Measurements from ENCODE around the gene RPS18. TPM values are rescaled to one million over a fixed set of nuclear protein-coding genes. Genes with fewer than 3 reads are reported as not detected.

The RPS18 gene
- total and polyA plus RNA-seq, 2 of the 13 experiments (the other 11 are each of a cell fraction or from before 2014, with no cell fraction given): 3,896 to 5,806 TPM

DNA sequence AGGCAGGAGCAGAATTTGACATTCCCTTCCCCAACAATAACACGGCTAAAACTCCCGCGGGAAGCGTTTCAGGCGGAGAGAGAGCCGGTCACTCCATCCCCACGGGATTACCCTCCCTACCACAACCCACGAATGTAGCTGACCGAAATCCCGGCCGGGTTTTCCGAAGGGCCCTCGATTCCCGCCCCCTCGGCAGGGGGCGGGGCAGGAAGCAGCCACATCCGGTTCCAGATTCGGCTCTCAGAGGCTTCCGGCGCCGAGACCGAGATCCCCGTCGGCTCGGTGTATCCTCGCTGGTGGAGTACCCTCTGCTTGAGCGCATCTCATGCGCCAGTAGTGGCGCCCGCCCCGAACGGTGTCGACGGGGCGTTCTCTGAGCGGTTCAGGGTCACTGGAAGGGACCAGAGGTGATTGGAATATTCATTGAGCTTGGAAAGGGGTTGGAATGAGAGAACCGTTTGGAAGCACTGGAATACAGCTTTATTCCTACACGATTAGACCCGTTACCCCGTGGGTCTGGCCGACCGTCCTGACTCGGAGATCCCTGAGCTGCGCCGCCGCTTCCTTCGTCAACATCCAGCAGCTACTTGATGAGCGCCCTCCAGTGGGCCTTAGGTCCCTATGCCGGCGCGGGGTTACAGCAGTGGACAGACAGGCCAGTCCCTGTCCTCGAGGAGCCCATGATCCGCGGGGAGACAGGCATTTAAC lies 27.5 kb downstream of the RPS18 start (continued):
- TF ChIP-seq, protein P1, sequence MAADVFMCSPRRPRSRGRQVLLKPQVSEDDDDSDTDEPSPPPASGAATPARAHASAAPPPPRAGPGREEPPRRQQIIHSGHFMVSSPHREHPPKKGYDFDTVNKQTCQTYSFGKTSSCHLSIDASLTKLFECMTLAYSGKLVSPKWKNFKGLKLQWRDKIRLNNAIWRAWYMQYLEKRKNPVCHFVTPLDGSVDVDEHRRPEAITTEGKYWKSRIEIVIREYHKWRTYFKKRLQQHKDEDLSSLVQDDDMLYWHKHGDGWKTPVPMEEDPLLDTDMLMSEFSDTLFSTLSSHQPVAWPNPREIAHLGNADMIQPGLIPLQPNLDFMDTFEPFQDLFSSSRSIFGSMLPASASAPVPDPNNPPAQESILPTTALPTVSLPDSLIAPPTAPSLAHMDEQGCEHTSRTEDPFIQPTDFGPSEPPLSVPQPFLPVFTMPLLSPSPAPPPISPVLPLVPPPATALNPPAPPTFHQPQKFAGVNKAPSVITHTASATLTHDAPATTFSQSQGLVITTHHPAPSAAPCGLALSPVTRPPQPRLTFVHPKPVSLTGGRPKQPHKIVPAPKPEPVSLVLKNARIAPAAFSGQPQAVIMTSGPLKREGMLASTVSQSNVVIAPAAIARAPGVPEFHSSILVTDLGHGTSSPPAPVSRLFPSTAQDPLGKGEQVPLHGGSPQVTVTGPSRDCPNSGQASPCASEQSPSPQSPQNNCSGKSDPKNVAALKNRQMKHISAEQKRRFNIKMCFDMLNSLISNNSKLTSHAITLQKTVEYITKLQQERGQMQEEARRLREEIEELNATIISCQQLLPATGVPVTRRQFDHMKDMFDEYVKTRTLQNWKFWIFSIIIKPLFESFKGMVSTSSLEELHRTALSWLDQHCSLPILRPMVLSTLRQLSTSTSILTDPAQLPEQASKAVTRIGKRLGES (CRISPR knock-in tag; IDR thresholded peaks at IDR 0.05; ENCODE audit: borderline replicate concordance): no peak
- TF ChIP-seq TEAD2 (CRISPR knock-in tag; IDR thresholded peaks at IDR 0.05) (no peak), MEF2D (CRISPR knock-in tag; IDR thresholded peaks at IDR 0.05) (peak; percentile 48; the same call in 1 of the 2 replicates), MAF1 (CRISPR knock-in tag; IDR thresholded peaks at IDR 0.05; ENCODE audit: borderline replicate concordance) (no peak), SMARCE1 (IDR thresholded peaks at IDR 0.05; ENCODE audit: borderline replicate concordance) (no peak), MATR3 (CRISPR knock-in tag; IDR thresholded peaks at IDR 0.05) (0 out of 2 replicates have a peak, but pooled peaks have one; percentile 49), RELA (CRISPR knock-in tag; IDR thresholded peaks at IDR 0.05) (no peak), CCAR2 (optimal IDR thresholded peaks at IDR 0.05; ENCODE audit: low read depth, low read length) (peak; percentile 89), SAFB2 (CRISPR knock-in tag; IDR thresholded peaks at IDR 0.05; ENCODE audit: borderline replicate concordance, low read depth) (peak; percentile 74; the same call in 1 of the 2 replicates), MED8 (CRISPR knock-in tag; IDR thresholded peaks at IDR 0.05; ENCODE audit: insufficient replicate concordance) (peak; percentile 76), SMYD3 (CRISPR knock-in tag; IDR thresholded peaks at IDR 0.05) (peak; percentile 63; the same call in 1 of the 2 replicates), NR2F2 (IDR thresholded peaks at IDR 0.05; ENCODE audit: borderline replicate concordance, low read depth) (peak; percentile 26; the same call in 1 of the 2 replicates), PHF20 (CRISPR knock-in tag; IDR thresholded peaks at IDR 0.05) (peak; percentile 70), SSRP1 (CRISPR knock-in tag; IDR thresholded peaks at IDR 0.05) (peak; percentile 91), ZNF333 (CRISPR knock-in tag; IDR thresholded peaks at IDR 0.05; ENCODE audit: borderline replicate concordance) (peak; percentile 97), FOXA3 (CRISPR knock-in tag; IDR thresholded peaks at IDR 0.05) (peak; percentile 69), RBFOX2 (IDR thresholded peaks at IDR 0.05; ENCODE audit: low read depth, low read length) (peak; percentile 87)
- TF ChIP-seq, protein P2, sequence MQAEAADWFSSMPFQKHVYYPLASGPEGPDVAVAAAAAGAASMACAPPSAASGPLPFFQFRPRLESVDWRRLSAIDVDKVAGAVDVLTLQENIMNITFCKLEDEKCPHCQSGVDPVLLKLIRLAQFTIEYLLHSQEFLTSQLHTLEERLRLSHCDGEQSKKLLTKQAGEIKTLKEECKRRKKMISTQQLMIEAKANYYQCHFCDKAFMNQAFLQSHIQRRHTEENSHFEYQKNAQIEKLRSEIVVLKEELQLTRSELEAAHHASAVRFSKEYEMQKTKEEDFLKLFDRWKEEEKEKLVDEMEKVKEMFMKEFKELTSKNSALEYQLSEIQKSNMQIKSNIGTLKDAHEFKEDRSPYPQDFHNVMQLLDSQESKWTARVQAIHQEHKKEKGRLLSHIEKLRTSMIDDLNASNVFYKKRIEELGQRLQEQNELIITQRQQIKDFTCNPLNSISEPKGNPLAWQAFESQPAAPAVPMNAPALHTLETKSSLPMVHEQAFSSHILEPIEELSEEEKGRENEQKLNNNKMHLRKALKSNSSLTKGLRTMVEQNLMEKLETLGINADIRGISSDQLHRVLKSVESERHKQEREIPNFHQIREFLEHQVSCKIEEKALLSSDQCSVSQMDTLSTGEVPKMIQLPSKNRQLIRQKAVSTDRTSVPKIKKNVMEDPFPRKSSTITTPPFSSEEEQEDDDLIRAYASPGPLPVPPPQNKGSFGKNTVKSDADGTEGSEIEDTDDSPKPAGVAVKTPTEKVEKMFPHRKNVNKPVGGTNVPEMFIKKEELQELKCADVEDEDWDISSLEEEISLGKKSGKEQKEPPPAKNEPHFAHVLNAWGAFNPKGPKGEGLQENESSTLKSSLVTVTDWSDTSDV (CRISPR knock-in tag; IDR thresholded peaks at IDR 0.05): no peak

All from HepG2 (cell line).